ENCODE results near the gene B3GAT1.

Gene B3GAT1

GRCh38 chr11:134333946-134334345, 78.1 kb downstream of the B3GAT1 start:
- no peak for DNase-seq (ENCODE audit: low spot score)

- no peak for DNase-seq (ENCODE audit: low spot score)
Measured at GRCh38 chr11:134333312-134333711, 78.7 kb downstream of the B3GAT1 start.

GRCh38 chr11:134332782-134333181, 79.3 kb downstream of the B3GAT1 start:
- DNase-seq (ENCODE audit: low spot score), result no peak

DNA sequence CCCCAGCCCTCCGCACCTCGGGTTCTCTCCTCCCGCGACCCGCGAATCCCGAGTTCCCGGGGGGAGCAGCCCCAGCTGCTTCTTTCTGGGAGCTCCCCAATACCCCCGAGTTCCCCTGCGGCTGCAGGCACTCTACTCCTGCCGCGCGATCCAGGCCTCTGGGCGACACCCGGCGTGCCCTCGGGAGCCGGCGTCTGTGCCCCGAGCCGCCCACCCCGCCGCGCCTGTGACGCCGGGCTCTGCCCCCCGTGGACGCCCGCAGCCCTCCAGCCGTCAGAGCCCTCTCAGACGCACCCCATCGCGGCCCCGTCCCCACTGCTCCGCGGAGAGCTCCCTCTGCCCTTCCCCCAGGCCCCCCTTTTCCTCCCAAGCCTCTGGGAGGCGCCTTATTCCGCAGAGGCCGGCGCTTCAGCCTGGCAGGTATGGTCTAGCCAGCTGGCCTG, 79.8 kb downstream of the B3GAT1 start:
- peak; percentile 5 for DNase-seq (ENCODE audit: low spot score)

DNA sequence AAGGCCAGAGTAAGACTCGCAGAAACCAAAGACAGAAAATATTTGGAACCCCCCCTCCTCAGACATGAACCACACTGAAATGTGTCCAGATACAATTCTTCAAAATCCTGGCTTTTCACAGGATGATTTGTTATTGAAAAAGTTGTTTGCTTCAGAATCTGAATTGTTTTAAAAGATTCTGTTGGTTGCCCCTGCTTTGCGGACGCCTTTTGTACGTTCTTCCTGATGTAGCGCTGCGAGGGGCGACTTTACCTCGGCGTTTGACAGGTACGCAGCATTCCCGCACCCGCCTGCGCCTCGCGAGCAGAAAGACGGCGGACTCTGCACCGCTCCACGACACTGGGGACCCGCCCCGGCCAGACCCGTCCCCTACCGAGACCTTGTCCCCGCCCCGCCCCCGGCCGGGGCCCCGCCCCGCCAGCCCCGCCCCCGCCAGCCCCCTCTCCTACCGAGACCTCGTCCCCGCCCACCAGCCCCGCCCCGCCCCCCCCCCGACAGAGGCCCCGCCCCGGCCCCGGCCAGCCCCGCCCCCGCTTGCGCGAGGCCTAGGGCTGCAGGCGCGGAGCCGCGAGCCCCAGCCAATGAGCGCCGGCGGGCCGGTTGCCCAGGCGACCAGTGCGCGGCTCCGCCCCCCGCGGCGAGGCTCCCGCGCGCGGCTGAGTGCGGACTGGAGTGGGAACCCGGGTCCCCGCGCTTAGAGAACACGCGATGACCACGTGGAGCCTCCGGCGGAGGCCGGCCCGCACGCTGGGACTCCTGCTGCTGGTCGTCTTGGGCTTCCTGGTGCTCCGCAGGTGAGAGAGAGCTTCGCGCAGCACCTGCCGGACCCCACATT, 80.5 kb downstream of the B3GAT1 start, which contains the start of gene GLB1L2:
GLB1L2 (plus strand) TSS at position 635 of the 835 bp plus-strand sequence; CDS start at position 709, 74 bp downstream.
- DNase-seq (ENCODE audit: low spot score), result peak; percentile 65

- DNase-seq (ENCODE audit: low spot score), result peak; percentile 6
Measured at GRCh38 chr11:134330611-134331353, 81.3 kb downstream of the B3GAT1 start.
